ENCODE measurements around the gene P4HB.

- TF ChIP-seq POLR2A (IDR thresholded peaks at IDR 0.05) (no peak), CTCF (IDR thresholded peaks at IDR 0.05) (no peak)
These were observed 47.0 kb downstream of the P4HB start for GRCh38 chr17:81813371-81813684.

All from breast epithelium (tissue), 3 donors.